ENCODE results near the gene GPC3. TPM values are rescaled to one million over a fixed set of nuclear protein-coding genes. Genes with fewer than 3 reads are reported as not detected.

Gene GPC3
- total RNA-seq, 1 experiment from 2014 or later = 0.98 TPM

DNA sequence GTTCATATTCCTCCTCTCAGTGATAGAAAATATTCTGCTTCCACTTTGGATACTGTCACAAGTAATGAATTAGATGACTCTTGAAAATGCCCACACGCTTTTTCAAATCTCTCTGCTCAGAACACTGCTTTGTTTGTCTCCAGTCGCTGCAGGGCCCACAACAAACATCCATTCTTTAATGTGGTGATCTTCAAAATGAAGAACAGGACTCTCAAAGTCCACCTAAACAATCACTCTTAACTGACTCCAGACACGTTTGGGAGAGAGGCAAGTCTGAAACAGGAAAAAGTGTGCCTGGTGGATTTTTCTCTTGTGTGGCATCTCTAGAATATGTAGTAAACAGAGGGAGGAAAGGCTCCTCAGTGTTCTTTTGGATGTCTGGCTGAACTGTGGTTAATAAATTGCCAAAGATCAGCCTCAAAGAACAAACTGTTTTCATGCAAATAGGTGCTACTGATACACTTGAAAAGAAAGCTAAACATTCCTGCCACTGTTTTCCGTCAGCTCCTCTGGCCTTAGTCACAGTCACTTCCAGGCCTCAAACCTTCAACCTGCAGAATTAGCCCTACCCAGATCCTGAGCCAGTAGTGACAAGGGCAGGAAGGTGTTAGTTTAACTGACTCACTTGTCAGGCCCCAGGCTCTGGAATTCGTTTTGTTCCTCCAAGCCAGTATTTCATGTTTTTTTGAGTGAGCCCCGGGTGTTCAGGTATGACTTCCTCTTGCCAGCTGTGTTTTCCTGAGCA is 310.5 kb downstream of the GPC3 start:
- intact Hi-C loops (cut with micrococcal nuclease) = loop anchor here (5.0 to 10.0 kb wide), 2 partner anchors 630 to 1843 kb away; no protein-coding TSS in a partner anchor
- H3K9ac ChIP-seq (ENCODE audit: low read length) = no peak overlapping the region
- no TSS peak for BruUV-seq (replicated peaks)
- POLR2A ChIA-PET = no interaction called here
- no peak for DNase-seq (ENCODE audit: low read depth, low spot score)
- no peaks in the 10 kb centered on the region for H3K9me2 ChIP-seq (ENCODE audit: insufficient read depth)
- H3K4me1 ChIP-seq (ENCODE audit: control insufficient read depth in 1 of 2, insufficient read depth in 2 of 2, low read length in 2 of 2) = no peaks in the 10 kb centered on the region
- TF ChIP-seq ZNF274 (IDR thresholded peaks at IDR 0.05; ENCODE audit: low read depth, low read length) (no peak), EZH2 (IDR thresholded peaks at IDR 0.05) (no peak), JUND (IDR thresholded peaks at IDR 0.05) (no peak), SIN3A (IDR thresholded peaks at IDR 0.05; ENCODE audit: low read depth) (no peak), POLR2AphosphoS5 (IDR thresholded peaks at IDR 0.05; ENCODE audit: low read depth, low read length) (no peak), FOSL1 (IDR thresholded peaks at IDR 0.05; ENCODE audit: low read depth) (no peak), SRF (IDR thresholded peaks at IDR 0.05; ENCODE audit: low read depth) (no peak), ELF1 (IDR thresholded peaks at IDR 0.05; ENCODE audit: borderline replicate concordance, low read depth) (no peak), EZH2phosphoT487 (IDR thresholded peaks at IDR 0.05; ENCODE audit: borderline replicate concordance) (no peak), POLR2A (IDR thresholded peaks at IDR 0.05; ENCODE audit: borderline replicate concordance, extremely low read depth, insufficient read depth, insufficient read length) (no peak), SP1 (IDR thresholded peaks at IDR 0.05; ENCODE audit: low read depth) (no peak), RAD21 (IDR thresholded peaks at IDR 0.05; ENCODE audit: low read depth) (no peak), CBX3 (IDR thresholded peaks at IDR 0.05; ENCODE audit: low read depth) (no peak)
- TF ChIP-seq, protein P1, sequence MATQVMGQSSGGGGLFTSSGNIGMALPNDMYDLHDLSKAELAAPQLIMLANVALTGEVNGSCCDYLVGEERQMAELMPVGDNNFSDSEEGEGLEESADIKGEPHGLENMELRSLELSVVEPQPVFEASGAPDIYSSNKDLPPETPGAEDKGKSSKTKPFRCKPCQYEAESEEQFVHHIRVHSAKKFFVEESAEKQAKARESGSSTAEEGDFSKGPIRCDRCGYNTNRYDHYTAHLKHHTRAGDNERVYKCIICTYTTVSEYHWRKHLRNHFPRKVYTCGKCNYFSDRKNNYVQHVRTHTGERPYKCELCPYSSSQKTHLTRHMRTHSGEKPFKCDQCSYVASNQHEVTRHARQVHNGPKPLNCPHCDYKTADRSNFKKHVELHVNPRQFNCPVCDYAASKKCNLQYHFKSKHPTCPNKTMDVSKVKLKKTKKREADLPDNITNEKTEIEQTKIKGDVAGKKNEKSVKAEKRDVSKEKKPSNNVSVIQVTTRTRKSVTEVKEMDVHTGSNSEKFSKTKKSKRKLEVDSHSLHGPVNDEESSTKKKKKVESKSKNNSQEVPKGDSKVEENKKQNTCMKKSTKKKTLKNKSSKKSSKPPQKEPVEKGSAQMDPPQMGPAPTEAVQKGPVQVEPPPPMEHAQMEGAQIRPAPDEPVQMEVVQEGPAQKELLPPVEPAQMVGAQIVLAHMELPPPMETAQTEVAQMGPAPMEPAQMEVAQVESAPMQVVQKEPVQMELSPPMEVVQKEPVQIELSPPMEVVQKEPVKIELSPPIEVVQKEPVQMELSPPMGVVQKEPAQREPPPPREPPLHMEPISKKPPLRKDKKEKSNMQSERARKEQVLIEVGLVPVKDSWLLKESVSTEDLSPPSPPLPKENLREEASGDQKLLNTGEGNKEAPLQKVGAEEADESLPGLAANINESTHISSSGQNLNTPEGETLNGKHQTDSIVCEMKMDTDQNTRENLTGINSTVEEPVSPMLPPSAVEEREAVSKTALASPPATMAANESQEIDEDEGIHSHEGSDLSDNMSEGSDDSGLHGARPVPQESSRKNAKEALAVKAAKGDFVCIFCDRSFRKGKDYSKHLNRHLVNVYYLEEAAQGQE (IDR thresholded peaks at IDR 0.05; ENCODE audit: low read depth) = no peak
- TF ChIP-seq, protein P2, sequence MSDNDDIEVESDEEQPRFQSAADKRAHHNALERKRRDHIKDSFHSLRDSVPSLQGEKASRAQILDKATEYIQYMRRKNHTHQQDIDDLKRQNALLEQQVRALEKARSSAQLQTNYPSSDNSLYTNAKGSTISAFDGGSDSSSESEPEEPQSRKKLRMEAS (IDR thresholded peaks at IDR 0.05) = no peak
- TF ChIP-seq, protein P3, sequence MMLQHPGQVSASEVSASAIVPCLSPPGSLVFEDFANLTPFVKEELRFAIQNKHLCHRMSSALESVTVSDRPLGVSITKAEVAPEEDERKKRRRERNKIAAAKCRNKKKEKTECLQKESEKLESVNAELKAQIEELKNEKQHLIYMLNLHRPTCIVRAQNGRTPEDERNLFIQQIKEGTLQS (IDR thresholded peaks at IDR 0.05) = no peak
- TF ChIP-seq, protein P4, sequence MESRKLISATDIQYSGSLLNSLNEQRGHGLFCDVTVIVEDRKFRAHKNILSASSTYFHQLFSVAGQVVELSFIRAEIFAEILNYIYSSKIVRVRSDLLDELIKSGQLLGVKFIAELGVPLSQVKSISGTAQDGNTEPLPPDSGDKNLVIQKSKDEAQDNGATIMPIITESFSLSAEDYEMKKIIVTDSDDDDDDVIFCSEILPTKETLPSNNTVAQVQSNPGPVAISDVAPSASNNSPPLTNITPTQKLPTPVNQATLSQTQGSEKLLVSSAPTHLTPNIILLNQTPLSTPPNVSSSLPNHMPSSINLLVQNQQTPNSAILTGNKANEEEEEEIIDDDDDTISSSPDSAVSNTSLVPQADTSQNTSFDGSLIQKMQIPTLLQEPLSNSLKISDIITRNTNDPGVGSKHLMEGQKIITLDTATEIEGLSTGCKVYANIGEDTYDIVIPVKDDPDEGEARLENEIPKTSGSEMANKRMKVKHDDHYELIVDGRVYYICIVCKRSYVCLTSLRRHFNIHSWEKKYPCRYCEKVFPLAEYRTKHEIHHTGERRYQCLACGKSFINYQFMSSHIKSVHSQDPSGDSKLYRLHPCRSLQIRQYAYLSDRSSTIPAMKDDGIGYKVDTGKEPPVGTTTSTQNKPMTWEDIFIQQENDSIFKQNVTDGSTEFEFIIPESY (IDR thresholded peaks at IDR 0.05; ENCODE audit: extremely low read depth, insufficient replicate concordance, low read length) = no peak
- TF ChIP-seq, protein P5, sequence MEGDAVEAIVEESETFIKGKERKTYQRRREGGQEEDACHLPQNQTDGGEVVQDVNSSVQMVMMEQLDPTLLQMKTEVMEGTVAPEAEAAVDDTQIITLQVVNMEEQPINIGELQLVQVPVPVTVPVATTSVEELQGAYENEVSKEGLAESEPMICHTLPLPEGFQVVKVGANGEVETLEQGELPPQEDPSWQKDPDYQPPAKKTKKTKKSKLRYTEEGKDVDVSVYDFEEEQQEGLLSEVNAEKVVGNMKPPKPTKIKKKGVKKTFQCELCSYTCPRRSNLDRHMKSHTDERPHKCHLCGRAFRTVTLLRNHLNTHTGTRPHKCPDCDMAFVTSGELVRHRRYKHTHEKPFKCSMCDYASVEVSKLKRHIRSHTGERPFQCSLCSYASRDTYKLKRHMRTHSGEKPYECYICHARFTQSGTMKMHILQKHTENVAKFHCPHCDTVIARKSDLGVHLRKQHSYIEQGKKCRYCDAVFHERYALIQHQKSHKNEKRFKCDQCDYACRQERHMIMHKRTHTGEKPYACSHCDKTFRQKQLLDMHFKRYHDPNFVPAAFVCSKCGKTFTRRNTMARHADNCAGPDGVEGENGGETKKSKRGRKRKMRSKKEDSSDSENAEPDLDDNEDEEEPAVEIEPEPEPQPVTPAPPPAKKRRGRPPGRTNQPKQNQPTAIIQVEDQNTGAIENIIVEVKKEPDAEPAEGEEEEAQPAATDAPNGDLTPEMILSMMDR (IDR thresholded peaks at IDR 0.05 in 2 of 3, conservative IDR thresholded peaks at IDR 0.05 in 1 of 3; ENCODE audit: borderline replicate concordance in 1 of 3, insufficient read depth in 1 of 3, low read depth in 2 of 3, low read length in 2 of 3) = no peak
- no peak for ATAC-seq
- CTCF ChIA-PET = no interaction called here
- no peaks in the 10 kb centered on the region for H4K20me1 ChIP-seq (ENCODE audit: insufficient read depth)
- no peaks in the 10 kb centered on the region for H3K79me2 ChIP-seq (ENCODE audit: insufficient read depth, low read length)
- H3K27me3 ChIP-seq (ENCODE audit: insufficient read depth, low read length) = no peaks in the 10 kb centered on the region
- H3K27ac ChIP-seq (ENCODE audit: low read depth, low read length) = no peak overlapping the region
- no peak overlapping the region for H2AFZ ChIP-seq (ENCODE audit: low read depth, low read length, poor library complexity, severe bottlenecking)
- no peaks in the 10 kb centered on the region for H3K36me3 ChIP-seq (ENCODE audit: control insufficient read depth in 1 of 2, insufficient read depth in 2 of 2, low read length in 2 of 2)
- H3K9me3 ChIP-seq (ENCODE audit: control insufficient read depth in 1 of 2, insufficient read depth in 1 of 2, low read depth in 1 of 2, low read length in 2 of 2) = no peaks in the 10 kb centered on the region
- H3K4me2 ChIP-seq (ENCODE audit: low read length) = no peak overlapping the region
- RAD21 ChIA-PET (ENCODE audit: low non-redundant PET in 1 of 2, low total read pairs in 2 of 2, uncharacterized antibody in 2 of 2, unreplicated experiment in 2 of 2) = no interaction called here
- no peak overlapping the region for H3K4me3 ChIP-seq (replicated peaks in 1 of 2; ENCODE audit: low read depth in 1 of 2, low read length in 2 of 2)
